Esophagus muscularis mucosa (tissue), 4 donors: Measurements from ENCODE around the gene INCENP.

Experiments used
- EP300 ChIP-seq: sonication (generic); formaldehyde crosslinking; IDR thresholded peaks from one replicate; pipeline ENCODE4 v1.6.1; 2017; ENCODE audit warnings: antibody characterized with exemption
- POLR2A ChIP-seq: fragments of 450-650 bp; IDR thresholded peaks from one replicate; pipeline ENCODE4 v1.6.1; 2017; ENCODE audit warnings: antibody characterized with exemption, moderate library complexity, mild to moderate bottlenecking, low read depth
- POLR2AphosphoS5 ChIP-seq, 2 donors: sonication (generic); formaldehyde crosslinking; IDR thresholded peaks; one replicate each; pipeline ENCODE4 v1.6.1; 2017; ENCODE audit warnings: antibody characterized with exemption in 2 of 2
- TF ChIP-seq, protein P1 (sequence below), 3 experiments: fragments of 200-600 bp in 2 of 3; fragments of 450-650 bp in 1 of 3; sonication (generic) in 2 of 3; IDR thresholded peaks; one replicate each; pipeline ENCODE4 v1.5.1; 2017 to 2019; ENCODE audit warnings: antibody characterized with exemption in 3 of 3, mild to moderate bottlenecking in 2 of 3, moderate library complexity in 1 of 3

DNA sequence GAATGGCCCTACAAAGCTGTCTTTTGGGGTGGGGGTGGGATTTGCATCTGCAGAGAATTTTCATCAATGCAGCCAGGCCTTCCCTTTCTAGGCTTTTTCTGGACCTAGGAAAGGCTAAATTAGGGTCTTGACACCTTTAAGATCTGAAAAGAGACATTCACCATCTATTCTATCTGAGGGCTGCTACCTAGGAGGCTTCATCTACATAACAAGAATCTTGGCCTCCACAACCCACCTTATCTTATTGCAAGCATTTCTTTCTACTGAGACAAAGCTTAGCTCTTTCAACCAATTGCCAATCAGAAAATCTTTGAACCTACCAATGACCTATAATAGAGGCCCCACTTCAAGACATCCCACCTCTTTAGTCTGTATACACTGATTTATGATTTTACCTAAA lies 20.7 kb upstream of the INCENP start:
- TF ChIP-seq, protein P1, sequence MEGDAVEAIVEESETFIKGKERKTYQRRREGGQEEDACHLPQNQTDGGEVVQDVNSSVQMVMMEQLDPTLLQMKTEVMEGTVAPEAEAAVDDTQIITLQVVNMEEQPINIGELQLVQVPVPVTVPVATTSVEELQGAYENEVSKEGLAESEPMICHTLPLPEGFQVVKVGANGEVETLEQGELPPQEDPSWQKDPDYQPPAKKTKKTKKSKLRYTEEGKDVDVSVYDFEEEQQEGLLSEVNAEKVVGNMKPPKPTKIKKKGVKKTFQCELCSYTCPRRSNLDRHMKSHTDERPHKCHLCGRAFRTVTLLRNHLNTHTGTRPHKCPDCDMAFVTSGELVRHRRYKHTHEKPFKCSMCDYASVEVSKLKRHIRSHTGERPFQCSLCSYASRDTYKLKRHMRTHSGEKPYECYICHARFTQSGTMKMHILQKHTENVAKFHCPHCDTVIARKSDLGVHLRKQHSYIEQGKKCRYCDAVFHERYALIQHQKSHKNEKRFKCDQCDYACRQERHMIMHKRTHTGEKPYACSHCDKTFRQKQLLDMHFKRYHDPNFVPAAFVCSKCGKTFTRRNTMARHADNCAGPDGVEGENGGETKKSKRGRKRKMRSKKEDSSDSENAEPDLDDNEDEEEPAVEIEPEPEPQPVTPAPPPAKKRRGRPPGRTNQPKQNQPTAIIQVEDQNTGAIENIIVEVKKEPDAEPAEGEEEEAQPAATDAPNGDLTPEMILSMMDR (IDR thresholded peaks at IDR 0.05) = no peak
- TF ChIP-seq POLR2A = no peak
- no peak for TF ChIP-seq POLR2AphosphoS5 (IDR thresholded peaks at IDR 0.05)
- no peak for TF ChIP-seq EP300
